OCI-LY1 (cell line): Measurements from ENCODE around the gene NRROS.
A peak's percentile ranks its signal among the peaks of the same experiment; 100 is the strongest.

Experiments
- H2AFZ ChIP-seq: fragments of 200-600 bp; sonication (generic), shearing (Covaris generic); 2 replicates; pipeline ENCODE4 v1.6.0; 2014; ENCODE audit warnings: antibody characterized with exemption, mild to moderate bottlenecking, low read length
- H3F3A ChIP-seq: fragments of 200-600 bp; sonication (generic), shearing (Covaris generic); 2 replicates; pipeline ENCODE4 v1.6.0; 2014; ENCODE audit warnings: mild to moderate bottlenecking, antibody characterized with exemption, low read length, moderate library complexity; ENCODE audit not compliant: insufficient read depth
- H3K27ac ChIP-seq: fragments of 200-600 bp; sonication (generic); 2 replicates; pipeline ENCODE4 v1.5.1; 2014; ENCODE audit warnings: low read length, mixed run types, mild to moderate bottlenecking, low read depth; ENCODE audit not compliant: poor library complexity, severe bottlenecking
- H3K27me3 ChIP-seq: fragments of 200-600 bp; sonication (generic); 2 replicates; pipeline ENCODE4 v1.6.0; 2014; ENCODE audit warnings: antibody characterized with exemption, mild to moderate bottlenecking, low read length, moderate library complexity; ENCODE audit not compliant: insufficient read depth
- H3K36me3 ChIP-seq: fragments of 200-600 bp; sonication (generic); 2 replicates; pipeline ENCODE4 v1.6.1; 2014; ENCODE audit warnings: mild to moderate bottlenecking, antibody characterized with exemption, low read length, moderate library complexity, mixed read lengths; ENCODE audit not compliant: insufficient read depth
- H3K4me1 ChIP-seq: fragments of 200-600 bp; sonication (generic); 2 replicates; pipeline ENCODE4 v1.5.1; 2014; ENCODE audit warnings: mild to moderate bottlenecking, low read length, moderate library complexity; ENCODE audit not compliant: insufficient read depth, severe bottlenecking
- H3K4me2 ChIP-seq: fragments of 200-600 bp; sonication (generic), shearing (Covaris generic); 2 replicates; pipeline ENCODE4 v1.6.1; 2014; ENCODE audit warnings: low read length
- H3K4me3 ChIP-seq: fragments of 200-600 bp; sonication (generic); 2 replicates; pipeline ENCODE4 v1.5.1; 2014; ENCODE audit warnings: low read length, low read depth, mild to moderate bottlenecking, mixed read lengths; ENCODE audit not compliant: poor library complexity, severe bottlenecking
- H3K79me2 ChIP-seq: fragments of 200-600 bp; shearing (Covaris generic); 2 replicates; pipeline ENCODE4 v1.6.1; 2016; ENCODE audit warnings: mixed run types, low read length, mixed read lengths; ENCODE audit not compliant: insufficient read depth
- H3K9ac ChIP-seq: fragments of 200-600 bp; sonication (generic), shearing (Covaris generic); 2 replicates; pipeline ENCODE4 v1.6.1; 2014; ENCODE audit warnings: mild to moderate bottlenecking, low read length, mixed read lengths
- H3K9me2 ChIP-seq: fragments of 200-600 bp; sonication (generic), shearing (Covaris generic); 2 replicates; pipeline ENCODE4 v1.6.1; 2014; ENCODE audit warnings: low read depth, mild to moderate bottlenecking, low read length, mixed read lengths
- H3K9me3 ChIP-seq: fragments of 200-600 bp; shearing (Covaris generic); 2 replicates; pipeline ENCODE4 v1.6.1; 2014; ENCODE audit warnings: low read length, mixed read lengths
- H4K20me1 ChIP-seq: fragments of 200-600 bp; sonication (generic), shearing (Covaris generic); 2 replicates; pipeline ENCODE4 v1.6.0; 2016; ENCODE audit warnings: mild to moderate bottlenecking, low read length; ENCODE audit not compliant: insufficient read depth
- CTCF ChIP-seq: fragments of 200-600 bp; sonication (generic), shearing (Covaris generic); IDR thresholded peaks from 2 replicates; pipeline ENCODE4 v1.5.1; 2017; ENCODE audit warnings: mild to moderate bottlenecking, antibody characterized with exemption, low read length, moderate library complexity, mixed read lengths
- EZH2 ChIP-seq: fragments of 200-600 bp; sonication (generic), shearing (Covaris generic); IDR thresholded peaks from 2 replicates; pipeline ENCODE4 v1.8.0; 2017; ENCODE audit warnings: borderline replicate concordance, mixed run types, mild to moderate bottlenecking, antibody characterized with exemption, low read length, moderate library complexity, mixed read lengths

Gene NRROS

GRCh38 chr3:196603683-196604082 is 35.8 kb upstream of the NRROS start:
- Histone ChIP-seq H3K27ac (no peak overlapping the region), H4K20me1 (no peaks in the 10 kb centered on the region), H2AFZ (no peak overlapping the region), H3K4me1 (peaks cover 7% of the 10 kb centered on the region), H3K36me3 (no peaks in the 10 kb centered on the region), H3K9me2 (no peaks in the 10 kb centered on the region), H3K9ac (no peak overlapping the region), H3K79me2 (no peaks in the 10 kb centered on the region), H3K9me3 (no peaks in the 10 kb centered on the region), H3K4me2 (no peak overlapping the region), H3K27me3 (peaks cover 4% of the 10 kb centered on the region; the same call in 1 of the 2 replicates), H3K4me3 (no peak overlapping the region), H3F3A (no peaks in the 10 kb centered on the region)
- TF ChIP-seq CTCF (no peak), EZH2 (no peak)

DNA sequence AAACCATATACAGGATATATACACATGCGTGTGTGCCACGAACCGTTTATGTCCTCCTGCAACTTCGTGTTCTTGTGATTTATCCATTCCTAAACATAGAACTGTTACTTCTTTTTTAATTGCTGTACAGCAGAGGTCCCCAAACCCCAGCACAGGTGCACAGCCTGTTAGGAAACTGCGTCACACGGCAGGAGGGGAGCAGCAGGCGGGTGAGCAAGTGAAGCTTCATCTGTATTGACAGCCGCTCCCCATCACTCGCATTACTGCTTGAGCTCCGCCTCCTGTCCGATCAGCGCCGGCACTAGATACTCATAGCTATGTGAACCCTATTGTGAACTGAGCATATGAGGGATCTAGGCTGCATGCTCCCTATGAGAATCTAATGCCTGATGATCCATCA is 34.9 kb upstream of the NRROS start:
- no peaks in the 10 kb centered on the region for H3K36me3 ChIP-seq
- peak; percentile 12; the same call in 1 of the 2 replicates for TF ChIP-seq CTCF
- TF ChIP-seq EZH2: no peak
- H3K9me3 ChIP-seq: no peaks in the 10 kb centered on the region
- peaks cover 4% of the 10 kb centered on the region; the same call in 1 of the 2 replicates for H3K27me3 ChIP-seq
- H3K9ac ChIP-seq: no peak overlapping the region
- no peak overlapping the region for H3K27ac ChIP-seq
- H3K4me3 ChIP-seq: no peak overlapping the region
- peak overlapping the region; percentile 40; the same call in 1 of the 2 replicates for H3K4me2 ChIP-seq
- H3K79me2 ChIP-seq: no peaks in the 10 kb centered on the region
- H3K9me2 ChIP-seq: no peaks in the 10 kb centered on the region
- H4K20me1 ChIP-seq: no peaks in the 10 kb centered on the region
- peaks cover 11% of the 10 kb centered on the region for H3K4me1 ChIP-seq
- H3F3A ChIP-seq: no peaks in the 10 kb centered on the region
- no peak overlapping the region for H2AFZ ChIP-seq

DNA sequence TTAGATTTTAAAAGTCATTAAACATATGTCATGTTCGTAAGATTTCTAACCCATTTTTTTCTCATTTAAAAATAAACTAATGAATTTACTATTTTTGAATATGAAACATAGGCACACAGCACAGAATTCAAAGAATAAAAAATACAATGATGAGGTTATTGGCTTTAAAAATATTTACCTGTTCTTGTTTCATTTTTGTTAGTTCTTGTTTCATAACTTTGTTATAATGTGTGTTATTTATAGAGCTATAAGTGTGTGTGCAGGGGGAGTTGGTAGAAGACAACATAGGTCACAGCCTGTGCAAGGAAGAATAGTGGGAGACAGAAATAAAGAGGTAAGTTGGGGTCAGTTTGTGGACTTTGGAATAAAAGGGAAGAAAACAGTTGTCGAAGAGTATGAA is 30.8 kb upstream of the NRROS start:
- Histone ChIP-seq H3K9me2 (no peaks in the 10 kb centered on the region), H3K27ac (no peak overlapping the region), H3K27me3 (no peaks in the 10 kb centered on the region; the same call in 1 of the 2 replicates), H3K9ac (no peak overlapping the region), H4K20me1 (no peaks in the 10 kb centered on the region), H3K79me2 (no peaks in the 10 kb centered on the region), H2AFZ (no peak overlapping the region), H3K4me1 (peaks cover 16% of the 10 kb centered on the region), H3K9me3 (no peaks in the 10 kb centered on the region), H3K4me2 (no peak overlapping the region), H3F3A (no peaks in the 10 kb centered on the region), H3K4me3 (no peak overlapping the region), H3K36me3 (no peaks in the 10 kb centered on the region)
- TF ChIP-seq EZH2: no peak
- TF ChIP-seq CTCF: no peak; the same call in 1 of the 2 replicates
